ENCODE data around the gene CD40LG.

- TF ChIP-seq, protein P1, sequence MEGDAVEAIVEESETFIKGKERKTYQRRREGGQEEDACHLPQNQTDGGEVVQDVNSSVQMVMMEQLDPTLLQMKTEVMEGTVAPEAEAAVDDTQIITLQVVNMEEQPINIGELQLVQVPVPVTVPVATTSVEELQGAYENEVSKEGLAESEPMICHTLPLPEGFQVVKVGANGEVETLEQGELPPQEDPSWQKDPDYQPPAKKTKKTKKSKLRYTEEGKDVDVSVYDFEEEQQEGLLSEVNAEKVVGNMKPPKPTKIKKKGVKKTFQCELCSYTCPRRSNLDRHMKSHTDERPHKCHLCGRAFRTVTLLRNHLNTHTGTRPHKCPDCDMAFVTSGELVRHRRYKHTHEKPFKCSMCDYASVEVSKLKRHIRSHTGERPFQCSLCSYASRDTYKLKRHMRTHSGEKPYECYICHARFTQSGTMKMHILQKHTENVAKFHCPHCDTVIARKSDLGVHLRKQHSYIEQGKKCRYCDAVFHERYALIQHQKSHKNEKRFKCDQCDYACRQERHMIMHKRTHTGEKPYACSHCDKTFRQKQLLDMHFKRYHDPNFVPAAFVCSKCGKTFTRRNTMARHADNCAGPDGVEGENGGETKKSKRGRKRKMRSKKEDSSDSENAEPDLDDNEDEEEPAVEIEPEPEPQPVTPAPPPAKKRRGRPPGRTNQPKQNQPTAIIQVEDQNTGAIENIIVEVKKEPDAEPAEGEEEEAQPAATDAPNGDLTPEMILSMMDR (IDR thresholded peaks at IDR 0.05), result no peak
- no peak for TF ChIP-seq EZH2 (IDR thresholded peaks at IDR 0.05)
These were observed 10.2 kb downstream of the CD40LG start for GRCh38 chrX:136658151-136658550.
